GM23338 (cell line): Measurements from ENCODE around the gene ABCC12. TPM values are rescaled to one million over a fixed set of nuclear protein-coding genes. Genes with fewer than 3 reads are reported as not detected.

Experiments
- ATAC-seq: fragments of 200-7000 bp; cut with Tn5 transposase; 3 replicates; pipeline ENCODE4 v1.9.1; 2020
- DNase-seq: peaks from one replicate; pipeline ENCODE4 v3.0.0-alpha.2; 2015; ENCODE audit warnings: low spot score
- H2AFZ ChIP-seq: fragments of 200-600 bp; sonication (generic); 2 replicates; pipeline ENCODE4 v1.8.0; 2016; ENCODE audit warnings: antibody characterized with exemption, mild to moderate bottlenecking, moderate library complexity
- H3F3A ChIP-seq: fragments of 200-600 bp; sonication (generic); replicated peaks from 2 replicates; pipeline ENCODE4 v1.8.0; 2017; ENCODE audit warnings: antibody characterized with exemption, mixed run types, low read depth
- H3K27ac ChIP-seq: fragments of 200-600 bp; sonication (generic); 2 replicates; pipeline ENCODE4 v1.6.1; 2016; ENCODE audit warnings: low read depth
- H3K27me3 ChIP-seq: fragments of 200-600 bp; sonication (generic); 2 replicates; pipeline ENCODE4 v1.8.0; 2016; ENCODE audit warnings: mild to moderate bottlenecking, mixed run types, moderate library complexity; ENCODE audit not compliant: insufficient read depth
- H3K36me3 ChIP-seq: fragments of 200-600 bp; sonication (generic); 2 replicates; pipeline ENCODE4 v1.8.0; 2016; ENCODE audit warnings: mild to moderate bottlenecking; ENCODE audit not compliant: insufficient read depth
- H3K4me1 ChIP-seq: fragments of 200-600 bp; sonication (generic); 2 replicates; pipeline ENCODE4 v1.8.0; 2016; ENCODE audit warnings: mild to moderate bottlenecking, moderate library complexity; ENCODE audit not compliant: insufficient read depth
- H3K4me2 ChIP-seq: fragments of 200-600 bp; sonication (generic); 2 replicates; pipeline ENCODE4 v1.7.1; 2017; ENCODE audit warnings: mixed run types
- H3K4me3 ChIP-seq: fragments of 200-600 bp; sonication (generic); 2 replicates; pipeline ENCODE4 v1.6.1; 2016; ENCODE audit warnings: mixed run types
- H3K79me2 ChIP-seq: fragments of 200-600 bp; sonication (generic); replicated peaks from 2 replicates; pipeline ENCODE4 v1.8.0; 2017; ENCODE audit warnings: mild to moderate bottlenecking; ENCODE audit not compliant: insufficient read depth
- H3K9me2 ChIP-seq: fragments of 200-600 bp; sonication (generic); 2 replicates; pipeline ENCODE4 v1.8.0; 2017; ENCODE audit not compliant: insufficient read depth
- H4K20me1 ChIP-seq: fragments of 200-600 bp; sonication (generic); replicated peaks from 2 replicates; pipeline ENCODE4 v1.8.0; 2017; ENCODE audit warnings: mild to moderate bottlenecking; ENCODE audit not compliant: insufficient read depth
- H3K27ac Mint-ChIP-seq: 2 replicates; pipeline ENCODE4 v1.8.0; 2020; ENCODE audit warnings: inconsistent platforms, mild to moderate bottlenecking, moderate library complexity, mixed read lengths
- H3K27me3 Mint-ChIP-seq: 3 replicates; pipeline ENCODE4 v1.8.0; 2022; ENCODE audit warnings: low read depth, mild to moderate bottlenecking, moderate library complexity, mixed read lengths, inconsistent platforms; ENCODE audit not compliant: insufficient read depth, poor library complexity
- H3K36me3 Mint-ChIP-seq: 3 replicates; pipeline ENCODE4 v1.8.0; 2021; ENCODE audit warnings: low read depth, mild to moderate bottlenecking, inconsistent platforms, moderate library complexity, mixed read lengths
- H3K4me1 Mint-ChIP-seq: 3 replicates; pipeline ENCODE4 v1.8.0; 2020; ENCODE audit warnings: mild to moderate bottlenecking, inconsistent platforms, mixed read lengths
- H3K4me3 Mint-ChIP-seq: 3 replicates; pipeline ENCODE4 v1.8.0; 2021; ENCODE audit warnings: moderate library complexity, mild to moderate bottlenecking, inconsistent platforms, mixed read lengths
- H3K9me3 Mint-ChIP-seq: 3 replicates; pipeline ENCODE4 v1.8.0; 2020; ENCODE audit warnings: moderate library complexity, mild to moderate bottlenecking, inconsistent platforms, mixed read lengths
- CREB1 ChIP-seq: fragments of 250-450 bp; sonication (Bioruptor Pico); IDR thresholded peaks from 2 replicates; pipeline ENCODE4 v1.5.0; 2020; ENCODE audit warnings: low read depth, mild to moderate bottlenecking, moderate library complexity
- EZH2phosphoT487 ChIP-seq: fragments of 200-600 bp; sonication (generic); IDR thresholded peaks from one replicate; pipeline ENCODE4 v1.8.1; 2018; ENCODE audit warnings: antibody characterized with exemption; ENCODE audit not compliant: unreplicated experiment
- JUNB ChIP-seq: IDR thresholded peaks from one replicate; pipeline ENCODE4 v1.6.1; 2016; ENCODE audit warnings: antibody characterized with exemption; ENCODE audit not compliant: unreplicated experiment
- NANOG ChIP-seq: IDR thresholded peaks from 2 replicates; pipeline ENCODE4 v1.6.1; 2016; ENCODE audit warnings: antibody characterized with exemption, borderline replicate concordance
- POLR2AphosphoS5 ChIP-seq: IDR thresholded peaks from 2 replicates; pipeline ENCODE4 v1.6.1; 2016; ENCODE audit warnings: antibody characterized with exemption, low read depth
- STAT1 ChIP-seq: IDR thresholded peaks from one replicate; pipeline ENCODE4 v1.6.1; 2016; ENCODE audit warnings: antibody characterized with exemption; ENCODE audit not compliant: unreplicated experiment
- polyA plus RNA-seq: library from polyadenylated mRNA; unstranded; fragments of >200 nt; fragmentation: Nextera tagmentation; extraction: Ambion mirVana; gene quantifications from 2 replicates; pipeline ENCODE4 v1.2.1, GENCODE V29; 2016
- total RNA-seq: library from RNA; depleted of rRNA; stranded (reverse); fragments of >200 nt; shearing (Covaris generic); gene quantifications from 2 replicates; pipeline ENCODE4 v1.2.3, GENCODE V29; 2014
- TF ChIP-seq, protein P1 (sequence below): fragments of 250-450 bp; sonication (Bioruptor Pico); IDR thresholded peaks from 2 replicates; pipeline ENCODE4 v1.5.0; 2020; ENCODE audit warnings: mild to moderate bottlenecking, moderate library complexity
- TF ChIP-seq, protein P2 (sequence below): IDR thresholded peaks from 2 replicates; pipeline ENCODE4 v1.6.1; 2016; ENCODE audit warnings: antibody characterized with exemption
- TF ChIP-seq, protein P3 (sequence below), 2 experiments: fragments of 200-600 bp in 1 of 2; sonication (generic) in 1 of 2; conservative IDR thresholded peaks; 2 replicates each; pipeline versions ENCODE4 v1.5.1 to v1.6.1; 2016 to 2017; ENCODE audit warnings: antibody characterized with exemption in 2 of 2, low read depth in 2 of 2, mild to moderate bottlenecking in 2 of 2, moderate library complexity in 1 of 2

ABCC12 gene
- total and polyA plus RNA-seq, 2 experiments from 2014 or later: not detected

DNA sequence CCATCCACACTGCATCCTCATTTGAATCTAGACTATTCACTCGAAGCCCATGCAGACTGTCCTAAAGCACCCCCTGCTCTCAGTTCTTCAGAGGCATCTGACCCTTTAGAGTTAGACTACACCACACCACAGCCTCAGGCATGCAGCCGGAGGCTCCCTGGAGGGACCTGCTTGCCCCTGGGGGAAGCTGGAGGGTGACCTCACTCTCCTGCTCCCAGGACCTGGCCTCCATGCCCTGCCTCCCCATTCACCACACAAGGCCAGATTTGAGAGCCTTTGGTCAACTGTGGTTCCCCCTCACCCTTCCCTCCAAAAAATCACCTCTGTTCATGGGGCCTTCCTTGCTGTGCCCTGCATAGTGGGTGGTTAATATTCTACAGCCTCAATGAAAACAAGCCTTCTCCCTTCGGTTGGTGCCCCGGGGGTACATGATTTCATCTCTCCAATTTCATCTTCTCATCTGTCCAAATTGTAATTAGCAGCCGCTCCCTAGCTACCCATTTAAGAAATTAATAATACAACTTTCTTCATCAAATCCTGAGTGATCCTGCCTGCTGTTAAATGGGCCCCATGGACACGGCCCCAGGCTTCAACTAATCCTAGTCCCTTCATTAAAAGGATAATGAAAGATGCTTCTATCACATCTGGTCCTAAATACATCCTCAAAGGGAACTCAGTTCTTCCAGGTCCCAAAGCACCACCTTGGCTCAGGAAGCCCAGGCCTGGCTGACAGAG lies 24.4 kb downstream of the ABCC12 start (continued):
- TF ChIP-seq, protein P1, sequence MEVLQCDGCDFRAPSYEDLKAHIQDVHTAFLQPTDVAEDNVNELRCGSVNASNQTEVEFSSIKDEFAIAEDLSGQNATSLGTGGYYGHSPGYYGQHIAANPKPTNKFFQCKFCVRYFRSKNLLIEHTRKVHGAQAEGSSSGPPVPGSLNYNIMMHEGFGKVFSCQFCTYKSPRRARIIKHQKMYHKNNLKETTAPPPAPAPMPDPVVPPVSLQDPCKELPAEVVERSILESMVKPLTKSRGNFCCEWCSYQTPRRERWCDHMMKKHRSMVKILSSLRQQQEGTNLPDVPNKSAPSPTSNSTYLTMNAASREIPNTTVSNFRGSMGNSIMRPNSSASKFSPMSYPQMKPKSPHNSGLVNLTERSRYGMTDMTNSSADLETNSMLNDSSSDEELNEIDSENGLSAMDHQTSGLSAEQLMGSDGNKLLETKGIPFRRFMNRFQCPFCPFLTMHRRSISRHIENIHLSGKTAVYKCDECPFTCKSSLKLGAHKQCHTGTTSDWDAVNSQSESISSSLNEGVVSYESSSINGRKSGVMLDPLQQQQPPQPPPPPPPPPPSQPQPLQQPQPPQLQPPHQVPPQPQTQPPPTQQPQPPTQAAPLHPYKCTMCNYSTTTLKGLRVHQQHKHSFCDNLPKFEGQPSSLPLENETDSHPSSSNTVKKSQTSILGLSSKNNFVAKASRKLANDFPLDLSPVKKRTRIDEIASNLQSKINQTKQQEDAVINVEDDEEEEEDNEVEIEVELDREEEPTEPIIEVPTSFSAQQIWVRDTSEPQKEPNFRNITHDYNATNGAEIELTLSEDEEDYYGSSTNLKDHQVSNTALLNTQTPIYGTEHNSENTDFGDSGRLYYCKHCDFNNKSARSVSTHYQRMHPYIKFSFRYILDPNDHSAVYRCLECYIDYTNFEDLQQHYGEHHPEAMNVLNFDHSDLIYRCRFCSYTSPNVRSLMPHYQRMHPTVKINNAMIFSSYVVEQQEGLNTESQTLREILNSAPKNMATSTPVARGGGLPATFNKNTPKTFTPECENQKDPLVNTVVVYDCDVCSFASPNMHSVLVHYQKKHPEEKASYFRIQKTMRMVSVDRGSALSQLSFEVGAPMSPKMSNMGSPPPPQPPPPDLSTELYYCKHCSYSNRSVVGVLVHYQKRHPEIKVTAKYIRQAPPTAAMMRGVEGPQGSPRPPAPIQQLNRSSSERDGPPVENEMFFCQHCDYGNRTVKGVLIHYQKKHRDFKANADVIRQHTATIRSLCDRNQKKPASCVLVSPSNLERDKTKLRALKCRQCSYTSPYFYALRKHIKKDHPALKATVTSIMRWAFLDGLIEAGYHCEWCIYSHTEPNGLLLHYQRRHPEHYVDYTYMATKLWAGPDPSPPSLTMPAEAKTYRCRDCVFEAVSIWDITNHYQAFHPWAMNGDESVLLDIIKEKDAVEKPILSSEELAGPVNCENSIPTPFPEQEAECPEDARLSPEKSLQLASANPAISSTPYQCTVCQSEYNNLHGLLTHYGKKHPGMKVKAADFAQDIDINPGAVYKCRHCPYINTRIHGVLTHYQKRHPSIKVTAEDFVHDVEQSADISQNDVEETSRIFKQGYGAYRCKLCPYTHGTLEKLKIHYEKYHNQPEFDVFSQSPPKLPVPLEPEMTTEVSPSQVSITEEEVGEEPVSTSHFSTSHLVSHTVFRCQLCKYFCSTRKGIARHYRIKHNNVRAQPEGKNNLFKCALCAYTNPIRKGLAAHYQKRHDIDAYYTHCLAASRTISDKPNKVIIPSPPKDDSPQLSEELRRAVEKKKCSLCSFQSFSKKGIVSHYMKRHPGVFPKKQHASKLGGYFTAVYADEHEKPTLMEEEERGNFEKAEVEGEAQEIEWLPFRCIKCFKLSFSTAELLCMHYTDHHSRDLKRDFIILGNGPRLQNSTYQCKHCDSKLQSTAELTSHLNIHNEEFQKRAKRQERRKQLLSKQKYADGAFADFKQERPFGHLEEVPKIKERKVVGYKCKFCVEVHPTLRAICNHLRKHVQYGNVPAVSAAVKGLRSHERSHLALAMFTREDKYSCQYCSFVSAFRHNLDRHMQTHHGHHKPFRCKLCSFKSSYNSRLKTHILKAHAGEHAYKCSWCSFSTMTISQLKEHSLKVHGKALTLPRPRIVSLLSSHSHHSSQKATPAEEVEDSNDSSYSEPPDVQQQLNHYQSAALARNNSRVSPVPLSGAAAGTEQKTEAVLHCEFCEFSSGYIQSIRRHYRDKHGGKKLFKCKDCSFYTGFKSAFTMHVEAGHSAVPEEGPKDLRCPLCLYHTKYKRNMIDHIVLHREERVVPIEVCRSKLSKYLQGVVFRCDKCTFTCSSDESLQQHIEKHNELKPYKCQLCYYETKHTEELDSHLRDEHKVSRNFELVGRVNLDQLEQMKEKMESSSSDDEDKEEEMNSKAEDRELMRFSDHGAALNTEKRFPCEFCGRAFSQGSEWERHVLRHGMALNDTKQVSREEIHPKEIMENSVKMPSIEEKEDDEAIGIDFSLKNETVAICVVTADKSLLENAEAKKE (CRISPR knock-in tag): no peak
- TF ChIP-seq, protein P2, sequence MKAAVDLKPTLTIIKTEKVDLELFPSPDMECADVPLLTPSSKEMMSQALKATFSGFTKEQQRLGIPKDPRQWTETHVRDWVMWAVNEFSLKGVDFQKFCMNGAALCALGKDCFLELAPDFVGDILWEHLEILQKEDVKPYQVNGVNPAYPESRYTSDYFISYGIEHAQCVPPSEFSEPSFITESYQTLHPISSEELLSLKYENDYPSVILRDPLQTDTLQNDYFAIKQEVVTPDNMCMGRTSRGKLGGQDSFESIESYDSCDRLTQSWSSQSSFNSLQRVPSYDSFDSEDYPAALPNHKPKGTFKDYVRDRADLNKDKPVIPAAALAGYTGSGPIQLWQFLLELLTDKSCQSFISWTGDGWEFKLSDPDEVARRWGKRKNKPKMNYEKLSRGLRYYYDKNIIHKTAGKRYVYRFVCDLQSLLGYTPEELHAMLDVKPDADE: no peak
- TF ChIP-seq STAT1 (no peak), CREB1 (CRISPR knock-in tag) (no peak), EZH2phosphoT487 (no peak), NANOG (no peak), POLR2AphosphoS5 (no peak), JUNB (no peak)

DNA sequence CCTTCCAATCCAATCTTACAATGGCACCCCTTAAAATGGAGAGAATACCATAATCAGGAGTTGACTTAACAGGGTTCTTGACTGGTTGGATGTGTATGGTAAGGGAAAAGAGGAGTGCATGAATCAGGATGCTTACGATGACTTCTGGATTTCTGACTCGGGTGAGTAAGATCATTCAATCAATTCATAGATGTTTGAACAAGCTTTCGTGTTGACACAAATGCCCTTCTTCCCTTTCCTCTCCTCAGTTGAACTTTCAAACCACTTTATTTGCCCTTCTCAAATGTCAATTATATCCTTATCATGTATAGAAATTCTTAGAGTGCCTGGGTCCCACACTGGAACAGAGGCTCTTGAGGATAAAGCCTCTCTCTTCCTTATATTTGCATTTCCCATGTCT lies 25.9 kb downstream of the ABCC12 start:
- Mint-ChIP-seq H3K9me3 (no peaks in the 10 kb centered on the region; the same call in 2 of the 3 replicates), H3K27me3 (peaks cover 12% of the 10 kb centered on the region), H3K4me1 (peaks cover 9% of the 10 kb centered on the region), H3K4me3 (no peak overlapping the region), H3K36me3 (no peaks in the 10 kb centered on the region), H3K27ac (no peak overlapping the region)
- Histone ChIP-seq H3K27me3 (no peaks in the 10 kb centered on the region), H3K36me3 (no peaks in the 10 kb centered on the region), H3K79me2 (no peaks in the 10 kb centered on the region), H3K4me1 (no peaks in the 10 kb centered on the region), H3F3A (no peaks in the 10 kb centered on the region), H2AFZ (no peak overlapping the region), H3K4me2 (no peak overlapping the region), H3K4me3 (no peak overlapping the region), H3K27ac (no peak overlapping the region), H3K9me2 (peaks cover 9% of the 10 kb centered on the region; the same call in 1 of the 2 replicates), H4K20me1 (no peaks in the 10 kb centered on the region)
- no peak for ATAC-seq
- TF ChIP-seq, protein P3, sequence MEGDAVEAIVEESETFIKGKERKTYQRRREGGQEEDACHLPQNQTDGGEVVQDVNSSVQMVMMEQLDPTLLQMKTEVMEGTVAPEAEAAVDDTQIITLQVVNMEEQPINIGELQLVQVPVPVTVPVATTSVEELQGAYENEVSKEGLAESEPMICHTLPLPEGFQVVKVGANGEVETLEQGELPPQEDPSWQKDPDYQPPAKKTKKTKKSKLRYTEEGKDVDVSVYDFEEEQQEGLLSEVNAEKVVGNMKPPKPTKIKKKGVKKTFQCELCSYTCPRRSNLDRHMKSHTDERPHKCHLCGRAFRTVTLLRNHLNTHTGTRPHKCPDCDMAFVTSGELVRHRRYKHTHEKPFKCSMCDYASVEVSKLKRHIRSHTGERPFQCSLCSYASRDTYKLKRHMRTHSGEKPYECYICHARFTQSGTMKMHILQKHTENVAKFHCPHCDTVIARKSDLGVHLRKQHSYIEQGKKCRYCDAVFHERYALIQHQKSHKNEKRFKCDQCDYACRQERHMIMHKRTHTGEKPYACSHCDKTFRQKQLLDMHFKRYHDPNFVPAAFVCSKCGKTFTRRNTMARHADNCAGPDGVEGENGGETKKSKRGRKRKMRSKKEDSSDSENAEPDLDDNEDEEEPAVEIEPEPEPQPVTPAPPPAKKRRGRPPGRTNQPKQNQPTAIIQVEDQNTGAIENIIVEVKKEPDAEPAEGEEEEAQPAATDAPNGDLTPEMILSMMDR (conservative IDR thresholded peaks at IDR 0.05; ENCODE audit: low read depth in 2 of 2): no peak
- no peak for DNase-seq
